GM21360 (cell line): Measurements from ENCODE around the gene ZNF540.
"Not testable (repeated sequence)": the region's sequence is repeated elsewhere in the genome, so short reads cannot be mapped to it uniquely, and the experiment has no call there.

Source experiments
- ATAC-seq: cut with Tn5 transposase; IDR thresholded peaks from one replicate; pipeline ENCODE4 v1.9.1; 2021; ENCODE audit warnings: mild to moderate bottlenecking, moderate library complexity; ENCODE audit not compliant: unreplicated experiment

Gene ZNF540

GRCh38 chr19:37594304-37594981, at the start of gene ZNF540, which contains the start of gene ZNF571:
ZNF540 (plus strand) TSS chr19:37594876; CDS start chr19:37598448, 3,572 bp downstream.
ZNF571 (minus strand) TSS chr19:37594792; CDS start chr19:37586676, 8,116 bp downstream.
- peak; percentile 92 for ATAC-seq

GRCh38 chr19:37551129-37551993, 43.3 kb upstream of the ZNF540 start:
- ATAC-seq, result no peak

GRCh38 chr19:37563518-37563917, 31.2 kb upstream of the ZNF540 start:
- ATAC-seq, result no peak

DNA sequence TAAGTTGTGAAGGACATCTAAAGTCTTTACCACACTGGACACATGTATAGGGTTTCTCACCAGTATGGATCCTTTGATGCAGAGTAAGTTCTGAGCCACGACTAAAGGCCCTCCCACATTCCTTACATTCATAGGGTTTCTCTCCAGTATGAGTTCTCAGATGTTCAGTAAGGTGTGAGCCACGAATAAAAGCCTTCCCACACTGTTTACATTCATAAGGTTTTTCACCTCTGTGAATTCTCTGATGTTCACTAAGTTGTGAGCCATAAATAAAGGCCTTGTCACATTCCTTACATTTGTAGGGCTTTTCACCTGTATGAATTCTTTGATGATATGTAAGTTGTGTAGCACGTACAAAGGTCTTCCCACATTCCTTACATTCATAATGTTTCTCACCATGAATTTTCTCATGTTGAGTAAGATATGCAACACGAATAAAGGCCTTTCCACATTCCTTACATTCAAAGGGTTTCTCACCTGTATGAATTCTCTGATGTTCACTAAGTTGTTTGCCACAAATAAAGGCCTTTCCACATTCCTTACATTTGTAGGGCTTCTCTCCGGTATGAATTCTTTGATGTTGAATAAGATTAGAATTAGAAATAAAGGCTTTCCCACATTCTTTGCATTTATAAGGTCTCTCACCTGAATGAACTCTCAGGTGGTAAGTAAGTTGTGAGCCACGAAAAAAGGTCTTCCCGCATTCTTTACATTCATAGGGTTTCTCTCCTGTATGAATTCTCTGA, 29.9 kb upstream of the ZNF540 start:
- ATAC-seq, result no peak

- no peak for ATAC-seq
These were observed 29.4 kb upstream of the ZNF540 start for GRCh38 chr19:37565370-37565669.

- no peak for ATAC-seq
These were observed 22.5 kb upstream of the ZNF540 start for GRCh38 chr19:37572203-37572602.

- ATAC-seq, result no peak
These were observed 11.3 kb upstream of the ZNF540 start for GRCh38 chr19:37583340-37583739.

GRCh38 chr19:37593996-37594303, 726 bp upstream of the ZNF540 start:
- no peak for ATAC-seq

GRCh38 chr19:37594982-37595382, 306 bp downstream of the ZNF540 start:
- peak; percentile 33 for ATAC-seq

DNA sequence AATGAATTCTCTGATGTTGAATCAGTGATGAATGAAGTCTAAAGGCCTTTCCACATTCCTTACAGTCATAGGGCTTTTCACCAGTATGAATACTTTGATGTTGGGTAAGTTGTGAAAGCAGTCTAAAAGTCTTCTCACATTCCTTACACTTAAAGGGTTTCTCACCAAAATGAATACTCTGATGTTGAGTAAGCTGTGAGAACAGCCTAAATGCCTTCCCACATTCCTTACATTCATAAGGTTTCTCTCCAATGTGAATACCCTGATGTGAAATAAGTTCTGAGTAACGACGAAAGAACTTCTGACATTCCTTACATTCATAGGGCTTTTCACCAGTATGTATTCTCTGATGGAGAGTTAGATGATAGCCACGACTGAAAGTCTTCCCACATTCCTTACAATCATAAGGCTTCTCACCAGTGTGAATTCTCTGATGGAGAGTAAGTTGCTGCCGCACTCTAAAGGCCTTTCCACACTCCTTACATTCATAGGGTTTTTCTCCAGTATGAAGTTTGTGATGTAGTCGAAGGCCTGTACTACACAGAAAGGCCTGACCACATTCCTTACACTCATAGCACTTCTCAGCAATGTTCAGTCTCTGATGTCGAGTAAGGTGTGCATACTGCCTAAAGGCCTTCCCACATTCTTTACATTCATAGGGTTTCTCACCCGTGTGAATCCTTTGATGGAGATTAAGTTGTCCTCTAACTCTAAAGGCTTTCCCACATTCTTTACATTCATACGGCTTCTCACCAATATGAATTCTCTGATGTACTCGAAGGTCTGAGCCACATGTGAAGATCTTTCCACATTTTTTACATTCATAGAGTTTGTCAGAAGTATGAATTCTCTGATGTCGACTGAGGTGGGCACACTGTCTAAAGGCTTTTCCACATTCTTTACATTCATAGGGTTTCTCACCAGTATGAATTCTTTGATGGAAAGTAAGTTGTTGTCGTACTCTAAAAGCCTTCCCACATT, 40.7 kb downstream of the ZNF540 start:
- ATAC-seq, result no peak

DNA sequence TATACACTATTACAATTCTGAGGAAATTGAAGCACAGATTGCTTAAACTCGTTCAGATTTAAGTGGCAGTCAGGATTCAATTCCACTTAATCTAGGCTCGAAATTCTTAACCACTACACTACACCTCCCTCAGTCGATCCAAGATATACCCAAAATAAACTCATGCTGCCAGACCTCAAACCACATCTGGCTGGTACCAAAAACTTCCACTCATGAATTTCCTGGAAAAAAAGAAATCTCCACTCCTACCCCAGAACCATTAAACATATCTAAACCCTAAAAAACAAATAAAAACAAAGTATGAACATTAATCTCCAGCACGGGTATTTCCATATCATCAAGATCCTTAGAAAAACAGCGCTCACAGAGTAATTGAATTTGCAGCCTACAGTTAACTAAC, 59.4 kb downstream of the ZNF540 start:
- no peak for ATAC-seq

- peak; percentile 28 for ATAC-seq
These were observed 60.1 kb downstream of the ZNF540 start for GRCh38 chr19:37654629-37655300.

GRCh38 chr19:37655301-37655688, 60.6 kb downstream of the ZNF540 start, which contains the start of gene ZFP30:
ZFP30 (minus strand) TSS chr19:37655465; CDS start chr19:37647822, 7,643 bp downstream.
- ATAC-seq, result peak; percentile 40

DNA sequence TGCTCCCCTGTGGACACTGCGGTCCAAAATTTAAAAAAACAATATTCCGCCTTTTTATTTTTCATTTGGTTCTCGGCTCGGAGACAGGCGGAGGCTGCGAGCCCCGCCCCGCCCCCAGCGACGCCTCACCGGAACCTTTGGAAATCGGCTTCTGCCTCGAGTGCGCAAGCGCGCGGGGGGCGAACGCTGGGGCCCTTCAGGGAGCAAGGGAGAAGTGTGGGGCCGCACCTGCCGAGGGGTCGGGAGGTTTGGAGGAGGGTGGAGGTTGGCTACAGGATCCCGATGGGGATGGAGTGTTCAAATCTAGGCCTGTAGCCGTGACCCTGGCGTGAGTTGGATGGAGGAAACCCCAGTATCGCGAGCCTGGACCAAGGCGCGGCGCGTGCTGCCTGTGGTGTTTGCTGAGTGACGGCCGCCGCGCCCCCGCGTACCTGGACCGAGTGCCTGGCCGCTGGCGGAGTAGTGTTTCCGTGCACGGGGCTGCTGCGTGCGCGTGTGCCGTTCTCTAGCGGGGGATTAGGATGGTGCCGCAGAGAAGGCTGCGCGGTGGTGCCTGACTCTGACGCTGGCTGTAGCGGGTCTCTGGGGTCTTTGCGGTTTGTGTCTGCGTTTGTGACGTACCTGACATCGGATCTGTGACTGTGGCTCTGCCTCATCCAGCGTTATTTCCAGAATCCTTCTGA, 61.2 kb downstream of the ZNF540 start:
- peak; percentile 48 for ATAC-seq

- ATAC-seq, result not testable (repeated sequence)
These were observed 62.5 kb downstream of the ZNF540 start for GRCh38 chr19:37657157-37657556.
